BLaER1 treated with 17β-estradiol and CSF1 and Interleukin-3, amounts not matched to agents 10 nM and 100 nM (cell line): ENCODE data around the gene GREB1.

ENCODE experiments used
- H3K27ac ChIP-seq, 11 experiments: shearing (Covaris generic); formaldehyde crosslinking; 2 replicates each; pipeline ENCODE4 v1.8.1; 2022
- H3K27me3 ChIP-seq, 11 experiments: shearing (Covaris generic); formaldehyde crosslinking; 2 replicates each; pipeline ENCODE4 v1.8.1; 2022
- H3K36me3 ChIP-seq, 11 experiments: shearing (Covaris generic); formaldehyde crosslinking; 2 replicates each; pipeline ENCODE4 v1.8.1; 2022
- H3K4me1 ChIP-seq, 10 experiments: shearing (Covaris generic); formaldehyde crosslinking; 2 replicates each; pipeline ENCODE4 v1.8.1; 2022
- H3K4me2 ChIP-seq, 11 experiments: shearing (Covaris generic); formaldehyde crosslinking; 2 replicates each; pipeline ENCODE4 v1.8.1; 2022
- H3K4me3 ChIP-seq, 10 experiments: shearing (Covaris generic); formaldehyde crosslinking; 2 replicates each; pipeline ENCODE4 v1.8.1; 2022
- H3K9ac ChIP-seq, 11 experiments: shearing (Covaris generic); formaldehyde crosslinking; 2 replicates each; pipeline ENCODE4 v1.8.1; 2022
- H3K9me3 ChIP-seq, 11 experiments: shearing (Covaris generic); formaldehyde crosslinking; replicated peaks in 1 of 11; 2 replicates each; pipeline ENCODE4 v1.8.1; 2022
- H4K20me1 ChIP-seq, 11 experiments: shearing (Covaris generic); formaldehyde crosslinking; 2 replicates each; pipeline ENCODE4 v1.8.1; 2022
- Cebpa-rat ChIP-seq, 11 experiments: shearing (Covaris generic); IDR thresholded peaks; 2 replicates each; pipeline ENCODE4 v1.8.1; 2022

GREB1 gene

DNA sequence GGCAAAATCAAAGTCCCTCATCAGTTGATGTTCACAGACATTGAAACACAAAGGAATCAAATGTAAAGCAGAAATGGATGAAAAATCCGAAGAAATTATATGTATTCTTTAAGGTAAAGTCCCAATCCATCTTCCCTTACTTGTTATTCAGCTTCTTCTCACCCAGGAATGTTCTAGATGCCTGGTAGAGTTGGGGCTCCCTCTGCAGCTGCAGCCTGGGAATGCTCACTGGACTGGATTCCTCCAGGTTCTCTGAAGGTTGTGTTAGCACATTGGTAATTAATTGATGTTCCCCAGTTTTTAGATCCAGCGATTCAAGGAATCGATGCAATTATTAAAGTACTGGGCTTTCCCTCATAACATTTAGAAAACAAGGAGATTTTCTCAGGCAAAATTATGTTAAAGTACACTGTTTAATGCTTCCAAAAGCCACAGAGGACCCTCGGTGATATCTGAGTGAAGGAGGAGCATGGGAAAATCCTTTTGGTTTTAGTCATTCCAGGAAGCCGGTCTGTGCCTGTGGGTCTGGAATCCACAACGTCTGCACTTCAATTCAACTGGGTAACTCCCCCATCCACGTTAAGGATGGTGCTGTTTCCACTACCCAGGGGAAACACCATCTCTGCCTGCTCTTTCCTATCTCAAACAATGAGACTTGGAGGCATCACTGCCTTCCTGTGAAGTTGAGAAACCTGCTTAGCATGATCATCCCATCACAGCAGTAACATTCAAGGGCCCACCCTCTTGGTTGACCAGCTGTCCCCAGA lies 114.2 kb downstream of the GREB1 start:
- TF ChIP-seq Cebpa-rat (IDR thresholded peaks at IDR 0.05) = no peak
- Histone ChIP-seq H3K36me3 (no peaks in the 10 kb centered on the region), H3K27me3 (no peaks in the 10 kb centered on the region), H3K27ac (no peak overlapping the region), H3K9ac (no peak overlapping the region), H4K20me1 (no peaks in the 10 kb centered on the region), H3K4me3 (no peak overlapping the region), H3K4me2 (no peak overlapping the region), H3K9me3 (peaks cover 15 to 24% (median 19%) of the 10 kb centered on the region in 11 experiments), H3K4me1 (peaks cover 0 to 10% (median 0%) of the 10 kb centered on the region in 10 experiments; a peak in 3 of 20 replicates)

DNA sequence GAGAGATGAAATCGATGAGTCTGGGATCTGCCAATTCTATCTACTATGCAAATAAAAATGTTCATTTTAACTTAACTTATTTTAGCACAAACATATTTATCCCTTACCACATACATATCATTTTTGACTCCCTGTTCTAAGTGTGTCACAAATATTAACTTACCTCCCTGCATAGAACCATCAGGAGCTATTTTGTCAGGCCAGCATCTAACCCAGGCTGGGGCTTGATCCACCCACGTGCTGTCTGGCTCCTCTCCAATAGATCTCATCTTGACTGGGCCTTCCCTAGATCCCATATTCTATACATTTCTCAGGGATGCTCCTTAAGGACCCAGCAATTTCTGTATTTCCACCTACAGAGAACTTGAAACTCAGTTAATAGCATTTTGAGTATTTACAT lies 115.2 kb downstream of the GREB1 start:
- Histone ChIP-seq H3K9ac (no peak overlapping the region), H3K27me3 (no peaks in the 10 kb centered on the region), H3K36me3 (no peaks in the 10 kb centered on the region), H3K9me3 (peaks cover 15 to 24% (median 19%) of the 10 kb centered on the region in 11 experiments), H3K4me3 (no peak overlapping the region), H3K4me1 (peaks cover 0 to 10% (median 0%) of the 10 kb centered on the region in 10 experiments; a peak in 3 of 20 replicates), H4K20me1 (no peaks in the 10 kb centered on the region), H3K27ac (no peak overlapping the region), H3K4me2 (no peak overlapping the region)
- TF ChIP-seq Cebpa-rat (IDR thresholded peaks at IDR 0.05) = no peak

DNA sequence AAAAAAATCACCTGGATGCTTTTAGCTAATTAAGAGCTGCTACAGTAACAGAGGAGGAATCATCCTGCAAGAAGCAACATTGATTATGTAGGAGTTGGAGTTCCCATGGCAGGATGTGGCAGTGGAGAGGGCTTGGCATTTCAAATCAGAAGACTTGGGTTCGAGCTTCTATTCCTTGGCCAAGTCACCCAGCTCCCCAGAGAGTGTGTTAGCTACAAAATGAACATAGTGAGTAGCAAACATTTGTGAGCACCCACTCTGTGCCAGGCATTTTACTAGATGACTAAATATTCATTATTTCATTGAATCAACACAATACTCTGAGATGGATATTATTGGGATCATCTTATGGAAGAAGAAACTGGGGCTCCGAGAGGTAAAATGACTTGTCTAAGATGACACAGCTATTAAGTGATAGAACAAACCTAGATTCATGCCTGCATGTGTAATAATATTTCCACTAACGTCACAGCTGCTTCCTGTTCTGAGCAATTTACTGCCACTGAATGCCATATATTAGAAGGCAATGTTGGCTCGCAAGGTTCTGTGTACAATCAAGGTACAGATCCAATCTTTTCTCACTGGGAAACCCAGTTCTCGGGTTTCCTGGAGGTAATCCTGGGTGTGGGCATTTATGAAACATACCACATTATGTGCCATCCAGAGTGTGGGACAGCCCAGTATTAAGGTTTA lies 118.2 kb downstream of the GREB1 start:
- peak overlapping the region in 4 of 11 experiments; percentile 2 to 31 (median 10); a peak in 2 of 22 replicates for H3K4me2 ChIP-seq

DNA sequence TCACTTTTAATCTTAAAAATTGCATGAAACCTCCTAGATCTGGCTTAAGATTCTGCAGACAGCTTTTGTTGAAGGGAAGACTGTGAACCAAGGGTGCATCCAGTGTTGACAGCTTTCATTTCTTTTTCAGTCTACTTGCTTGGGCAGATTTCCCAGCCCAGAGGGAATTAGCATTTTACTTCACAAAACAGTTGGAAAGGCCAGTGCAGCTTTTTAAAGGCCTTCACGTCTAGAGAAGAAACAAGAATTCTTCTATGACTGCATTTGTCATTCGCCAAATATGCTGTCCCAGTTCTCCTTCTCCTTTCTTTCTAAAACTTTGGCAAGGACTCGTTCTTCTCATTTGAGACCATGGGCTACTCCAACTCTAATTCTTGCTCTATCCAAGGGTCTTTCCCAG lies 118.7 kb downstream of the GREB1 start:
- Histone ChIP-seq H4K20me1 (no peaks in the 10 kb centered on the region), H3K36me3 (no peaks in the 10 kb centered on the region), H3K9me3 (peaks cover 4 to 12% (median 9%) of the 10 kb centered on the region in 11 experiments; a peak in 21 of 22 replicates), H3K4me3 (no peak overlapping the region), H3K4me1 (peaks cover 0 to 10% (median 0%) of the 10 kb centered on the region in 10 experiments; a peak in 3 of 20 replicates), H3K9ac (no peak overlapping the region), H3K27me3 (no peaks in the 10 kb centered on the region), H3K4me2 (no peak overlapping the region), H3K27ac (no peak overlapping the region)
- no peak for TF ChIP-seq Cebpa-rat (IDR thresholded peaks at IDR 0.05)

More for the DNA sequence above, 118.2 kb downstream of the GREB1 start:
- Histone ChIP-seq H3K4me1 (peaks cover 0 to 10% (median 0%) of the 10 kb centered on the region in 10 experiments; a peak in 3 of 20 replicates), H3K36me3 (no peaks in the 10 kb centered on the region), H4K20me1 (no peaks in the 10 kb centered on the region), H3K9me3 (peaks cover 9 to 18% (median 15%) of the 10 kb centered on the region in 11 experiments), H3K9ac (no peak overlapping the region), H3K27me3 (no peaks in the 10 kb centered on the region), H3K4me3 (no peak overlapping the region), H3K27ac (no peak overlapping the region)
- no peak for TF ChIP-seq Cebpa-rat (IDR thresholded peaks at IDR 0.05)

DNA sequence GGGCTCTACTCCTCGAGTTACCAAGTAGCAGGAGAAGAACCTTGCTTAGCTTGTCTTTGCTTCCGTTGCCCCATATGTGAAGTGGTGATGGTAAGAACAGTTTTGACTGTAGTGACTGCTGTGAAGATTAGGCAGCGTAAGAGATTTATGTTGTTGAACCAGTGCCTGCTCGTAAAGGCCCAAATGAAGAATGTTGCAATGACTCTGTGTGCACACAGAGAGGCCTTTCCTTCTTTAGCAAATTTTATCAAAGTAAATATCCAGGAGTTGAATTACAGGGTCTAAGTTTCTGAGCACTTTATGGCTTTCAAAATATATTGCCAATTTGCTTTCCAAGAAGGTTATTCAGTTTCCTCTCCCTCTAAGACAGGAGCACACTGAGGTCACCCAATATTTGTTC lies 121.7 kb downstream of the GREB1 start:
- H3K4me1 ChIP-seq = peaks cover 0 to 10% (median 0%) of the 10 kb centered on the region in 10 experiments; a peak in 3 of 20 replicates
- no peaks in the 10 kb centered on the region for H3K27me3 ChIP-seq
- no peaks in the 10 kb centered on the region for H4K20me1 ChIP-seq
- no peak overlapping the region for H3K9ac ChIP-seq
- H3K36me3 ChIP-seq = no peaks in the 10 kb centered on the region
- TF ChIP-seq Cebpa-rat (IDR thresholded peaks at IDR 0.05) = no peak
- no peak overlapping the region for H3K4me2 ChIP-seq
- no peak overlapping the region for H3K27ac ChIP-seq
- H3K4me3 ChIP-seq = no peak overlapping the region
- no peaks in the 10 kb centered on the region; a peak in 1 of 22 replicates for H3K9me3 ChIP-seq

DNA sequence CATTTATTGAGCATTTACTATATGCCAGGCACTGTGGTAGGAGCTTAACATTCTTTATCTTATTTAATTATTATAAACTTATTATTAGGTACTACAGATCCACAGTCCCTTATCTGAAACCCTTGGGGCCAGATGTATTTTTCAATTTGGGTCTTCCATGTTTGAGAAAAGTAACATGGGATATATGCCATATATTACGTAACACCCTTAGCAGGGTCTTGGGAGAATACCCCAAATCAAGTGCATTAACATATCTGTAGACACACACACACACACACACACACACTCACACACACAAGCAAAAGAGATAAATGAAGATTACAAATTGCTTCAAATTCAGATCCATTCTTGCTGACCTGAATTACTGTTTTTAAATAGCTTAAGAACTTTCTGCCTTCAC lies 122.4 kb downstream of the GREB1 start:
- Histone ChIP-seq H3K4me2 (no peak overlapping the region), H3K9me3 (peaks cover 0 to under 1% (median 0%) of the 10 kb centered on the region in 11 experiments; a peak in 3 of 22 replicates), H3K27me3 (no peaks in the 10 kb centered on the region), H3K36me3 (no peaks in the 10 kb centered on the region), H3K9ac (no peak overlapping the region), H3K27ac (no peak overlapping the region), H4K20me1 (no peaks in the 10 kb centered on the region), H3K4me1 (peaks cover 0 to 10% (median 0%) of the 10 kb centered on the region in 10 experiments; a peak in 3 of 20 replicates), H3K4me3 (no peak overlapping the region)
- no peak for TF ChIP-seq Cebpa-rat (IDR thresholded peaks at IDR 0.05)

DNA sequence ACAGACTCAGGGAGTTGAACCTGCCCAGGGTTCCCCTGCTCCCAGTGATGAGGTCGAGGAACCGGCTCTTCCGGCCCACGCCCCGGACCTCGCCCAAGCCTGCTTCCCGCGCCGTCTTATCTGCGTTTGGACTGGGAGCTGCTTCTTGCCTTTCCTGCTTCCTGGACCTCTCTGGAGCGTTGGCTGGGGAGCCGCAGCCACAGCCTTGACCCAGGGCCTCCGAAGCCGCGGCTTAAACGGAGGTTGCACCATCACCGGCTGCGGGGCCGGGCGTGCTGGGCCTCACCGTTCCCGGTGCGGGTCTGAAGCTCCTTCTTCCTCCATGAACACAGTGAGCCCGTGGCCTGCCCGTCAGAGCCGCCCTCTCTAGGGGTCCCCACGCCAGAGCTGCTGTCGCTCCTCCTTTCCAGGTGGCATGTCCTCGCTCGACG lies 122.8 kb downstream of the GREB1 start:
- Histone ChIP-seq H3K4me3 (no peak overlapping the region), H3K9ac (no peak overlapping the region), H3K36me3 (no peaks in the 10 kb centered on the region), H3K9me3 (peaks cover 0 to 5% (median 4%) of the 10 kb centered on the region in 11 experiments; a peak in 17 of 22 replicates), H4K20me1 (no peaks in the 10 kb centered on the region), H3K27ac (no peak overlapping the region), H3K4me2 (no peak overlapping the region), H3K27me3 (no peaks in the 10 kb centered on the region), H3K4me1 (peaks cover 0 to 10% (median 2%) of the 10 kb centered on the region in 10 experiments; a peak in 10 of 20 replicates)
- no peak for TF ChIP-seq Cebpa-rat (IDR thresholded peaks at IDR 0.05)

DNA sequence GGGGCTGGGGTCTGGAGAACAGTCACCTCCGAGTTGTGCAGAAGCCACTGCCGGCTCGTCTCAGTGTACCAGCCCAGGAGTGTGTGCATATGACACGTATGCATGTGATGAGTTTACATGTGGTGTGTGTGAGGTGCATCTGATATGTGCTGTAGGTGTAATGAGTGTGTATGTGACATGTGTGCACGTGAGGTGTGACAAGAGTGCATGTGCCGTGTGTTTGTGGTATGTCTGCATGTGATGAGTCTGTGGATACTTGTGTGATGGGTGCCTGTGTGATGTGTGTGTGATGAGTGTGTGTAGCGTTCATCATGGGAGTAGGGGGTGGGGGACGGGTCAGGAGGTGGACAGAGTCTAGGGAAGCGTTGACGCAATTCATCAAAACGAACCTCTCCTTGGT lies 123.3 kb downstream of the GREB1 start:
- no peak for TF ChIP-seq Cebpa-rat (IDR thresholded peaks at IDR 0.05)
- H3K4me2 ChIP-seq = no peak overlapping the region
- H3K4me3 ChIP-seq = no peak overlapping the region
- no peaks in the 10 kb centered on the region for H4K20me1 ChIP-seq
- H3K27ac ChIP-seq = no peak overlapping the region
- no peak overlapping the region for H3K9ac ChIP-seq
- H3K9me3 ChIP-seq = peaks cover 4 to 10% (median 9%) of the 10 kb centered on the region in 11 experiments
- peaks cover 0 to 9% (median 5%) of the 10 kb centered on the region in 10 experiments; a peak in 9 of 20 replicates for H3K4me1 ChIP-seq
- no peaks in the 10 kb centered on the region for H3K27me3 ChIP-seq
- no peaks in the 10 kb centered on the region for H3K36me3 ChIP-seq

DNA sequence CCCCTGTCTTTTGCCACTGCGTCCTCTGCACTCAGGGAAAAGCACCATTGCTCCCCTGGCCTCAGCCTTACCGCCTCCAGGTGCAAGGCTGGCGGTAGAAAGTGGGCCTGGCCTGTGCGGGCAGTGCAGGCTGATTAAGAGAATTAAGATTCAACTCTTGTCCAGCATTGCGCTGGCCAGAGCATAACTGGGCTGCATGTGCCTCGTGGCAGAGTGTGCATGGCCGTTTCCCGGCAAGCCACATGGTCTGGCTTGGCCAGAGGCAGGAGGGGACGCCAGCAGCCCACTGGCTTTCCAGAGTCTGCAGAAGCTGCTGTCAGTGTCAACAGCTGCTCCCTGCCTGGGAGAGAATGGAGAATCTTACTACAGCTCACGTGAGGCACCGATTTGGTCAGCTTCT lies 123.8 kb downstream of the GREB1 start:
- Histone ChIP-seq H3K27me3 (no peaks in the 10 kb centered on the region), H3K36me3 (no peaks in the 10 kb centered on the region), H3K4me1 (peaks cover 0 to 7% (median 5%) of the 10 kb centered on the region in 10 experiments; a peak in 9 of 20 replicates), H3K27ac (no peak overlapping the region), H4K20me1 (no peaks in the 10 kb centered on the region), H3K9me3 (peaks cover 9 to 15% (median 13%) of the 10 kb centered on the region in 11 experiments), H3K9ac (no peak overlapping the region), H3K4me3 (no peak overlapping the region), H3K4me2 (no peak overlapping the region)
- TF ChIP-seq Cebpa-rat (IDR thresholded peaks at IDR 0.05) = no peak
